ENCODE measurements around the gene TEX19.
A peak's percentile ranks its signal among the peaks of the same experiment; 100 is the strongest.

The TEX19 gene

DNA sequence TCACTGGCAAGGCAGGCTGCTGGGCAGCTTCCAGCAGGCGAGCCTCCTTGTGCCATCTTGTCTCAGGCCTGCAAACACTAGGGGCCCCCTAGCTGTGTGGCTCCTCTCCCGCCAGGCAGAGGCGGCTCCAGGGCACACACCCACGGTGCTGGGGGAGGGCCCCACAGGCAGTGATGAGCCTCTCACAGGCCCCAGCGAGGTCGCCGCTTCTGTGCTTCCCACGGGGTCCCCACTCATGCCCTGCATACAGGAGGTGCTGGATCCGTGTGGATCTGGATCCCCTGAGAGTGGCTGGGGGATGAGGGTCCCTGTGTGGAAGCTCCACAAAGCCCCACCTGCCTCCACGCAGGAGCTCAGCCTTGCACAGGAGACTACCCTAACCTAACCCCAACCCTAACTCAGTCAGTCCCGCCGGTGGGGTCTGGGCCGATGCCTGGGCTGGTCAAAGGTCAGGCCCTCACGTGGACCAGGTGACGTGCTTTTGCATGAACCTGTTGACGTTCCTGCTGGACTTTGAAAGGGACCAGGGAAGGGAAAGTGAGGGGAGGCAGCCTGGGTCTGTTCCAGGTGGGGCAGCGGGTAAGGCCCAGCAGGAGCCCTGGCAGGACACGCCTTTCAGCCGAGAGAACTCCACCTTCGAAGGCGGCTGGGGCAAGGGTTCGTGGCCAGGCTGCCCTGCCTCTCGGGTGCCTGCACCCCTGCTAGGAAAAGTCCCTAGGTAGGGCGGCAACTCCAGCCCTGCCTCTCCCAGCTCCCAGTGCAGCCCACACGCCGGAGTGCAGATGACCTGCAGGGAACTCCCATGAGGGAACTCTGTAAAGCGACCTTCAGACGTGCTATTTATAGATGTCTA lies 30.7 kb upstream of the TEX19 start:
- no peak overlapping the region for H3K4me3 ChIP-seq (ENCODE audit: control insufficient read depth, low read depth, low read length)
- no peak for DNase-seq (ENCODE audit: low read depth)
- TF ChIP-seq, protein P1, sequence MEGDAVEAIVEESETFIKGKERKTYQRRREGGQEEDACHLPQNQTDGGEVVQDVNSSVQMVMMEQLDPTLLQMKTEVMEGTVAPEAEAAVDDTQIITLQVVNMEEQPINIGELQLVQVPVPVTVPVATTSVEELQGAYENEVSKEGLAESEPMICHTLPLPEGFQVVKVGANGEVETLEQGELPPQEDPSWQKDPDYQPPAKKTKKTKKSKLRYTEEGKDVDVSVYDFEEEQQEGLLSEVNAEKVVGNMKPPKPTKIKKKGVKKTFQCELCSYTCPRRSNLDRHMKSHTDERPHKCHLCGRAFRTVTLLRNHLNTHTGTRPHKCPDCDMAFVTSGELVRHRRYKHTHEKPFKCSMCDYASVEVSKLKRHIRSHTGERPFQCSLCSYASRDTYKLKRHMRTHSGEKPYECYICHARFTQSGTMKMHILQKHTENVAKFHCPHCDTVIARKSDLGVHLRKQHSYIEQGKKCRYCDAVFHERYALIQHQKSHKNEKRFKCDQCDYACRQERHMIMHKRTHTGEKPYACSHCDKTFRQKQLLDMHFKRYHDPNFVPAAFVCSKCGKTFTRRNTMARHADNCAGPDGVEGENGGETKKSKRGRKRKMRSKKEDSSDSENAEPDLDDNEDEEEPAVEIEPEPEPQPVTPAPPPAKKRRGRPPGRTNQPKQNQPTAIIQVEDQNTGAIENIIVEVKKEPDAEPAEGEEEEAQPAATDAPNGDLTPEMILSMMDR (conservative IDR thresholded peaks at IDR 0.05; ENCODE audit: control insufficient read depth, insufficient read depth, low read depth, low read length), result no peak

DNA sequence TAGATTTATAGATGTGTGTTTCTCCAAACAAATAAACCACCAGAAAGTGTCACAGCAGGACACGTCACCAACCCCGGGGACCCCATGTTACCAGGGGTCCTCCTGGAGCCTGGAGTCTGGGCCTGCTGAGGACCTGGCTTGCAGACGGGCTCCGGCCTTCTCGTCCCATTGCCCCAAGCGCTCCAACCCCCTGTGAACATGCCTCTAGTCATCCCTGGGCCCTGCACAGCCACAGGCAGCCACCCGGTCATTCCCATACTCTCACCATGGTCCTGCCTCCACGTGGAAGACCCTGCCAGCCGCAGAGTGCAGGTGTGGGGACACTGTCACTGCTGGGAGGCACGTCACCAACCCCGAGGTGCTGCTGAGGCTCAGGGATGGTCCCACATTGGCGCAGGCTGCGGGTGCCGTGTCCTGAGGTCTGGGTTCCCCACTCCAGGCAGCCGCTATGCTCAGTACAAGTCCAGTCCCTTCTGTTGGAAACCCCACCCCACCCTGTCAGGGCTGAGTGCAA lies 30.0 kb upstream of the TEX19 start:
- TF ChIP-seq, protein P1 (conservative IDR thresholded peaks at IDR 0.05; ENCODE audit: control insufficient read depth, insufficient read depth, low read depth, low read length), result no peak
- H3K4me3 ChIP-seq (ENCODE audit: control insufficient read depth, low read depth, low read length), result no peak overlapping the region
- no peak for DNase-seq (ENCODE audit: low read depth)

DNA sequence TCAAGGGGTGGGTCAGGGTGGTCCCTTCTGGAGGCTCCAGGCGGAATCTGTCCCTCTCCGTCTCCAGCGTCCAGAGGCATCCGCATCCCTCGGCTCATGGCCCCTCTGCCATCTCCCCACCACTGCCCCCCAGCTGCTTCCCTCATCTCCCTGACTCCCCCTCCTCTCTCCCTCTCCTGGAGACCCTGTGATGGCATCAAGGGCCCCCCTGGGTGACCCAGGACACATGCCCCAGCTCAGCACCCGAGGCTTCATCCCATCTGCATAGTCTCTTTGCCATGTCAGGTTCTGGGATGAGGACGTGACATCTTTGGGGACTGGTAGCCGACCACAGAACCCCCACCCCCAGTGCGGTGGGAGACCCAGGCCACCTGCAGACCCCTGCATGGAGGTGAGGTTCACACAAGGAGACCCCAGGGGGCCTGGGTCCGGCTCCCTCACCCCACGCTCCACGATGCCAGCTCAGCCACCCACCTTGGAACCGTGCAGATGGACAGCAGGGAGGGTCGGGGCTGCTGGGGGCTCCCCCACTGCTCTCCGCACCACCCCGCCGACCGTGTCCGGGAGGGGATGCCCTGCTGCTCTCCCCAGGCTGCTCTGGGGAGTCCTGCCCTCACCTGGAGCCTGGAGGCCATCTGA lies 29.2 kb upstream of the TEX19 start:
- no peak overlapping the region for H3K4me3 ChIP-seq (ENCODE audit: control insufficient read depth, low read depth, low read length)
- TF ChIP-seq, protein P1 (conservative IDR thresholded peaks at IDR 0.05; ENCODE audit: control insufficient read depth, insufficient read depth, low read depth, low read length), result no peak
- no peak for DNase-seq (ENCODE audit: low read depth)

DNA sequence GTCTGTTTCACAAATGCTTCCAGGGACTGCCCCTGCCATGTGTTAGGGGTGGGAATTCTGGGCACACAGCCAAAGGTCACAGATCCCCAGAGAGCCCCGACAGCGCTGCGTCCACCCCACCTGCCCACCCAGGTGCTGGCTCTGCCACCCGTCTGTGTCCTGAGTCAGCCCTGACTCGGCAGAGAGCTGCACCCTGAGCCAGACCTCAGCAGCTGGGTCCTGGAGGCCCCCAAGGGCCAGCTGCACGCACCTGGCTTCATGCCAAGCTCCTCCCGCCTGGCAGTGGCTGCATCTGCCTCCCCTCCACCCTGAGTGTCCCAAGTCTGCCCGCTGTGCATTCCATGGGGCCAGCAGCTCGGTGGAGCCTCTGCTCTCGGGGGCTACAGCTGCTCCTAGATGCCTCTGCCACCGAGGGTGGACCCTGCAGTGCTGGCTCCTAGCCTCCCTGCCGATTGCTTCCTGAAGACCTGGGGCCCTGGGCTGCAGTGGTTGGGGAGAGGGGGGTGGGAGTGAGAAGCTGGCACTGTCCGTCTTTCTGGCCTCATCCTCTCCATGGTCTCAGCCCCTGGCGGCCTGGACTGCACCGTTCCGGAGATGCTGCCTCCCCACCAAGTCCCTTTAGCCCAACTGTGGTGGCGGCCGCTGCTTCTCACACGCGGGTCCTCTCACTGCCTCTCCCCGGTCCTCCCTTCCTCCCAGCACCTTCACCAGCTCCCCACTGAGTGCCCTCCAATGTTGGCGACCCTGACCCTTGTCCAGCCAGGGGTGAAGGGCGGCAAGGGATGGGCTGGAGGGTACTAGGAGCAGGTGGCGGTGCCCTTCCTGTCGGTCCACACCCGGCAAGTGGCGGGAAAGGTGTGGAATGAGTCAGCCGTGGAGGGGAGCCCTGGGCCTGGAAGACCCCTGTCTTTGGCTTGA lies 28.5 kb upstream of the TEX19 start:
- peak; percentile 60 for DNase-seq (ENCODE audit: low read depth)
- no peak overlapping the region for H3K4me3 ChIP-seq (ENCODE audit: control insufficient read depth, low read depth, low read length)
- TF ChIP-seq, protein P1 (conservative IDR thresholded peaks at IDR 0.05; ENCODE audit: control insufficient read depth, insufficient read depth, low read depth, low read length), result no peak

DNA sequence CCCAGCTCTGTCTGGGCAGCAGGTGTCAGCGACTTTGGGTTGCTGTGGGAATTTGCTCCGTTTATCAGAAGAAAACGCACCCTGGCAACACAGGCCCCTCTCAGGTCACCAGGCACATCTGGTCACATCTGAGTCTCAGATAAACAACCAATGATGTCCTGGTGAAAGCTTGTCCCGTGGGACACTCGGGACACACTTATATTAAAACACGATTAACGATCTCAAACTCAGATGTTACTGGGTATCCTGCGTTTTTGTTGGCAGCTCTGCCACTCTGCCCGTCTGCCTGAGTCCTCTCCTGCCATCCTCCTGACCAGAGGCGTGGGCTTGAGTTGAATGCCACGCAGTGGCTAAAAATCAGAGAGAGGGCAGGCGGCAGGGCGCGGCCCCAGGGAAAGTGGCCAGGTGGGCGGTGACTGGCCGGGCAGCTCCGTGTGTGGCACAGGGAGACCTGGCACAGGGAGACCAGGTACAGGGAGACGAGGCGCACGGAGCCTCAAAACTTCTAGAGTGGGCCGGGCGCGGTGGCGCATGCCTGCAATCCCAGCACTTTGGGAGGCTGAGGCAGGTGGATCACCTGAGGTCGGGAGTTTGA lies 27.6 kb upstream of the TEX19 start:
- no peak overlapping the region for H3K4me3 ChIP-seq (ENCODE audit: control insufficient read depth, low read depth, low read length)
- DNase-seq (ENCODE audit: low read depth), result no peak
- TF ChIP-seq, protein P1 (conservative IDR thresholded peaks at IDR 0.05; ENCODE audit: control insufficient read depth, insufficient read depth, low read depth, low read length), result no peak

Measured in fibroblast of mammary gland (primary cell).